ENCODE results near the gene SLC7A10. TPM values are rescaled to one million over a fixed set of nuclear protein-coding genes. Genes with fewer than 3 reads are reported as not detected.

The SLC7A10 gene
- total RNA-seq, 3 donors from 2014 or later (not counting 1 experiment from before 2014, with no cell fraction given), result not detected

DNA sequence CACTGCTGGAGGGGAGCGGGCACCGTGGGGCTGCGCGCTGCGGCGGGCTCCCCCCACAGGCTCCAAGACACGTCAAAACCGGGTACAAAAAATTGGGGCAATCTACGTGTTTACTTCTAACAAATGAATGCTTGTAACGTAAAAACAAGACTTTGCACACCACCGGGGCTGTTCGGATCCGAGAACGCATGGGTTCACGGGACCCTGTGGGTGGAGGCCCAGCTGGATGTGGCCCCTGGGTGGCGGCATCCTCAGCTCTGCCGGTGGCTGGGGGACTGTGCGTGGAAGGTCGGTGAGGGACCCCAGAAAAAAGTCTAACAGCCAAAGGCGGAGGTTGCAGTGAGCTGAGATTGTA lies 10.3 kb upstream of the SLC7A10 start:
- 84% methylated on average over 20 of the region's 20 CpGs for WGBS (ENCODE audit: insufficient coverage)
- Mint-ChIP-seq H3K27me3 (ENCODE audit: low read depth in 2 of 2) (peaks cover under 1 to 5% of the 10 kb centered on the region in 2 donors), H3K36me3 (no peaks in the 10 kb centered on the region)

DNA sequence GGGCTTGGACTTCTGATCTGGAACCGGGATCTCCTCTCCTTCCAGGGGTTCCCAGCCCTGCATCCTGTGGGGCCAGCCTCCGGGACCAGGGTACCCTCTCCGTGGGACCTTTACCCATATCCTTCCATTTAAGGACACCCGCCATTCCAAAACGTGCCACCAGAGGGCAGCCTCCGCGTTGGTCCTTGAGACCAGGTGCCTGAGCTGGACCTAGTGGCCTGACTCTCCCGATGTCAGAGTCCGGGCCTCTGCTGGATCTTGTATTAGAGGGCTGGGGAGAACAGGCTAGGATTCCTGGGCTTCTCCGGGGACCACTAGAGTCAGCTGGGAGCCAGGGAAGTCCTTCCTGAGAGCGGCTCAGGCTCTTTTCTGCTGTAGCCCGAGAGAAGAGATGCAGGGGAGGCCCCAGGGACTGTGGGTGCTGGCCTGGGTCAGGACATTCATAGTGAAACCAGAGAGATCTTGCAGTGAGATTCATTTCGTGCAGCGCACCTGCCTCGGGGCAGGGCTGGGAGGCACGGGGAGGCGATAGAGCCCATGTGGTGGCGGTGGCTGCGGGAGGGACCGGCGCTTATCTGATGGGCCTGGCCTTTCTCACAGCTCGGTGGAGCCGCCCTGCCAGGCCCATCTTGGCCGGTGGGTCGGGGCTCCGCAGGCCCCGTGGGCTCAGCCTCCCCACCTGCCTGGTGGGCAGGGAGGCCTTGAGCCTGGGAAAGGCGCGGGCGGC lies 9.8 kb upstream of the SLC7A10 start:
- Mint-ChIP-seq H3K27ac (no peak overlapping the region), H3K9me3 (no peaks in the 10 kb centered on the region), H3K4me1 (peaks cover 0 to 22% of the 10 kb centered on the region in 2 donors), H3K36me3 (no peaks in the 10 kb centered on the region), H3K27me3 (ENCODE audit: low read depth in 2 of 2) (peaks cover 6 to 10% of the 10 kb centered on the region in 2 donors), H3K4me3 (no peak overlapping the region)
- Histone ChIP-seq H3K4me1 (ENCODE audit: control insufficient read depth, insufficient read depth, low read length) (peaks cover 29% of the 10 kb centered on the region), H3K4me3 (ENCODE audit: low read length) (no peak overlapping the region), H3K9me3 (ENCODE audit: control insufficient read depth, insufficient read depth, low read length) (no peaks in the 10 kb centered on the region), H3K27me3 (ENCODE audit: control insufficient read depth, insufficient read depth, low read length) (no peaks in the 10 kb centered on the region), H3K27ac (ENCODE audit: low read length) (no peak overlapping the region), H3K36me3 (ENCODE audit: control insufficient read depth, insufficient read depth, low read length) (no peaks in the 10 kb centered on the region)
- DNase-seq (peak; percentile 73 to 85), ATAC-seq (peak; percentile 68 to 77 (median 71))
- intact Hi-C loops (cut with micrococcal nuclease), result loop anchor here (1.0 to 5.0 kb wide), 4 partner anchors 67 to 537 kb away; partner anchors contain the start of gene CEBPA
- TF ChIP-seq CTCF (IDR thresholded peaks at IDR 0.05), result peak; percentile 97
- WGBS (ENCODE audit: insufficient coverage), result 45% methylated on average over 30 of the region's 30 CpGs

More for the DNA sequence above, 10.3 kb upstream of the SLC7A10 start:
- no peak overlapping the region for H3K4me3 Mint-ChIP-seq
- Histone ChIP-seq H3K27ac (ENCODE audit: low read length) (no peak overlapping the region), H3K27me3 (ENCODE audit: control insufficient read depth, insufficient read depth, low read length) (no peaks in the 10 kb centered on the region), H3K4me1 (ENCODE audit: control insufficient read depth, insufficient read depth, low read length) (peaks cover 34% of the 10 kb centered on the region), H3K4me3 (ENCODE audit: low read length) (no peak overlapping the region), H3K9me3 (ENCODE audit: control insufficient read depth, insufficient read depth, low read length) (no peaks in the 10 kb centered on the region), H3K36me3 (ENCODE audit: control insufficient read depth, insufficient read depth, low read length) (no peaks in the 10 kb centered on the region)
- H3K4me1 Mint-ChIP-seq, result peaks cover 0 to 23% of the 10 kb centered on the region in 2 donors
- no peaks in the 10 kb centered on the region for H3K9me3 Mint-ChIP-seq
- H3K27ac Mint-ChIP-seq, result no peak overlapping the region
- no peak for TF ChIP-seq CTCF (IDR thresholded peaks at IDR 0.05)
- intact Hi-C loops (cut with micrococcal nuclease), result loop anchor here (1.0 to 5.0 kb wide), 4 partner anchors 67 to 536 kb away; partner anchors contain the start of gene CEBPA
- peak in 1 of 2 donors; percentile 32 for DNase-seq
- no peak for ATAC-seq

GRCh38 chr19:33234736-33235135 lies 9.1 kb upstream of the SLC7A10 start:
- intact Hi-C loops (cut with micrococcal nuclease), result loop anchor here (1.0 to 5.0 kb wide), 4 partner anchors 68 to 538 kb away; partner anchors contain the start of gene CEBPA
- Histone ChIP-seq H3K36me3 (ENCODE audit: control insufficient read depth, insufficient read depth, low read length) (no peaks in the 10 kb centered on the region), H3K9me3 (ENCODE audit: control insufficient read depth, insufficient read depth, low read length) (no peaks in the 10 kb centered on the region), H3K4me3 (ENCODE audit: low read length) (no peak overlapping the region), H3K4me1 (ENCODE audit: control insufficient read depth, insufficient read depth, low read length) (peaks cover 22% of the 10 kb centered on the region), H3K27ac (ENCODE audit: low read length) (no peak overlapping the region), H3K27me3 (ENCODE audit: control insufficient read depth, insufficient read depth, low read length) (no peaks in the 10 kb centered on the region)
- 65% methylated on average over 9 of the region's 9 CpGs for whole genome bisulfite sequencing (ENCODE audit: insufficient coverage)
- peaks cover 6 to 12% of the 10 kb centered on the region in 2 donors for H3K27me3 Mint-ChIP-seq (ENCODE audit: low read depth in 2 of 2)
- no peaks in the 10 kb centered on the region for H3K36me3 Mint-ChIP-seq
- no peaks in the 10 kb centered on the region for H3K9me3 Mint-ChIP-seq
- ATAC-seq (no peak), DNase-seq (no peak)
- no peak overlapping the region for H3K27ac Mint-ChIP-seq
- H3K4me3 Mint-ChIP-seq, result no peak overlapping the region
- TF ChIP-seq CTCF (IDR thresholded peaks at IDR 0.05), result no peak
- peaks cover 0 to 16% of the 10 kb centered on the region in 2 donors for H3K4me1 Mint-ChIP-seq

All from natural killer cell (primary cell).